K562 (cell line): ENCODE results near the gene BPHL. TPM values are rescaled to one million over a fixed set of nuclear protein-coding genes. Genes with fewer than 3 reads are reported as not detected.

ENCODE experiments used
- E2F6 ChIP-seq, 2 experiments: IDR thresholded peaks; 2 replicates each; pipeline ENCODE4 v1.6.1; 2011; ENCODE audit warnings: borderline replicate concordance in 1 of 2, control low read depth in 1 of 2, low read depth in 1 of 2, low read length in 1 of 2, mild to moderate bottlenecking in 1 of 2, mixed read lengths in 1 of 2, moderate library complexity in 1 of 2; ENCODE audit not compliant: insufficient read depth in 1 of 2, insufficient read length in 1 of 2, poor library complexity in 1 of 2, severe bottlenecking in 1 of 2; ENCODE audit errors: extremely low read depth in 1 of 2
- NCOA2 ChIP-seq, 2 experiments: fragments of 450-650 bp; IDR thresholded peaks; 2 replicates each; pipeline ENCODE4 v1.6.1; 2018; ENCODE audit warnings: mild to moderate bottlenecking in 2 of 2, moderate library complexity in 1 of 2; ENCODE audit not compliant: partially characterized antibody in 2 of 2
- NFXL1 ChIP-seq: fragments of 450-650 bp; formaldehyde crosslinking; IDR thresholded peaks from 2 replicates; pipeline ENCODE4 v1.4.0; 2021; ENCODE audit warnings: mild to moderate bottlenecking
- ZBED1 ChIP-seq: IDR thresholded peaks from 2 replicates; pipeline ENCODE4 v1.6.1; 2014
- ZNF311 ChIP-seq: fragments of 250-450 bp; sonication (Bioruptor Pico); IDR thresholded peaks from 2 replicates; pipeline ENCODE4 v1.4.0; 2020; ENCODE audit warnings: mild to moderate bottlenecking, moderate library complexity
- ZNF398 ChIP-seq: fragments of 250-450 bp; sonication (Bioruptor Pico); IDR thresholded peaks from 2 replicates; pipeline ENCODE4 v1.8.0; 2021; ENCODE audit warnings: moderate library complexity, mild to moderate bottlenecking, inconsistent platforms
- polyA plus RNA-seq, 8 experiments: library from polyadenylated mRNA; depleted of rRNA in 4 of 8; stranded (reverse) in 5 of 8; unstranded in 3 of 8; fragments of >200 nt; fragmentation: Nextera tagmentation in 2 of 8; fragmentation: Illumina TruSeq in 1 of 8; extraction: Ambion mirVana in 2 of 8; extraction: Trizol in 1 of 8; gene quantifications; 2 replicates each; pipeline versions ENCODE4 v1.2.1 to v1.2.3, GENCODE V29; 2011 to 2014; ENCODE audit warnings: inconsistent platforms in 1 of 8, missing spikeins in 1 of 8
- total RNA-seq, 7 experiments: library from RNA; depleted of rRNA in 6 of 7; stranded (reverse); fragments of >200 nt in 6 of 7; fragmentation: Illumina TruSeq in 2 of 7; extraction: Trizol in 2 of 7; gene quantifications; 2 replicates each; pipeline versions ENCODE4 v1.2.1 to v1.2.3, GENCODE V29; 2011 to 2021; ENCODE audit warnings: low replicate concordance in 1 of 7
- TF ChIP-seq, protein P1 (sequence below): fragments of 250-450 bp; sonication (Bioruptor Pico); IDR thresholded peaks from 2 replicates; pipeline ENCODE4 v1.5.0; 2020; ENCODE audit warnings: mild to moderate bottlenecking, borderline replicate concordance
- TF ChIP-seq, protein P2 (sequence below), 2 experiments: fragments of 450-650 bp; formaldehyde crosslinking in 1 of 2; IDR thresholded peaks; 2 replicates each; pipeline versions ENCODE4 v1.4.0 to v1.6.1; 2014 to 2020; ENCODE audit warnings: mild to moderate bottlenecking in 2 of 2, borderline replicate concordance in 1 of 2, low read depth in 1 of 2
- TF ChIP-seq, protein P3 (sequence below): IDR thresholded peaks from 2 replicates; pipeline ENCODE4 v1.6.1; 2011; ENCODE audit warnings: borderline replicate concordance, low read depth, mild to moderate bottlenecking, moderate library complexity, low read length; ENCODE audit not compliant: insufficient read depth, poor library complexity, severe bottlenecking

Gene BPHL
- total and polyA plus RNA-seq, 9 of the 15 experiments (the other 6 are each of a cell fraction or from before 2014, with no cell fraction given) = 3.5 to 17.4 (median 8.2) TPM

DNA sequence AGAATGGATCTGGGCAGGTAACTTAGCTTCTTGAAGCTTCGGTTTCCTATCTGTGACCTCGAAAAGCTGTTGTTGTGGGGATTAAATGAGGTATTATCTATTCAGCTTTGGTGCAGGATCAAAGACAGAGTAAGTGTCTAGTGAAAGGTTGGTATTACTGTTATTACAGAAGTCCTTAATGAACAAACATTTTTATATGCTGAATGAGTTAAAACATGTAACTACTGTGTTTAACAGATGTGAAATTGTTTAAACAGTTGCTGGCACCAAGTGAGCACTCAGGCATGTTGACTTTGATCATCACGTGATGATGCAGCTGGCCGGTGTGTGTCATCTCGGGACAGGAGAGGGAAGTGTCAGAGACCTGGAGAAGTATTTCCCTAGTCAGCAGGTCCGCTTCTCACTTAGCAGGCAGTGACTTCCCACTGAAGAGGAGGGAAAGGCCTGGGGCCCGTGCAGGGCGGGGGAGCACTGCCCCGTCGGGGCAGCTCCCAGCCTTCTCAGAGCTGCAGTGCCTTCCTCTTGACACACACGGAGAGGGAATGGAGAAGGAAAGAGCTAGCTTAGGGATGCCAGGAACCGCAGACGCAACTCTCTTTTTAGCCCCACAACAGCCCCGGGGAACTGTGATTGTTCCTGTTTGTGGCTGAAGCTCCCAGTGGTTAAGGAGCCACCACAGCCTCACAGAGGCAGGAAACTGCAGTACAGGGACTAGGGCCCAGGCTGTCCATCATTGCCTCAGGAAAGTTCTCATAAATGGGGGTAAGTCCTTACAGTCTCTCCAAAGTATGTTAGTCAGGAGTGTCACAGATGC is 20.8 kb downstream of the BPHL start (continued):
- TF ChIP-seq ZNF398 (CRISPR knock-in tag) = no peak
- TF ChIP-seq NCOA2 (IDR thresholded peaks at IDR 0.05; ENCODE audit: partially characterized antibody in 2 of 2) = no peak
- TF ChIP-seq, protein P1, sequence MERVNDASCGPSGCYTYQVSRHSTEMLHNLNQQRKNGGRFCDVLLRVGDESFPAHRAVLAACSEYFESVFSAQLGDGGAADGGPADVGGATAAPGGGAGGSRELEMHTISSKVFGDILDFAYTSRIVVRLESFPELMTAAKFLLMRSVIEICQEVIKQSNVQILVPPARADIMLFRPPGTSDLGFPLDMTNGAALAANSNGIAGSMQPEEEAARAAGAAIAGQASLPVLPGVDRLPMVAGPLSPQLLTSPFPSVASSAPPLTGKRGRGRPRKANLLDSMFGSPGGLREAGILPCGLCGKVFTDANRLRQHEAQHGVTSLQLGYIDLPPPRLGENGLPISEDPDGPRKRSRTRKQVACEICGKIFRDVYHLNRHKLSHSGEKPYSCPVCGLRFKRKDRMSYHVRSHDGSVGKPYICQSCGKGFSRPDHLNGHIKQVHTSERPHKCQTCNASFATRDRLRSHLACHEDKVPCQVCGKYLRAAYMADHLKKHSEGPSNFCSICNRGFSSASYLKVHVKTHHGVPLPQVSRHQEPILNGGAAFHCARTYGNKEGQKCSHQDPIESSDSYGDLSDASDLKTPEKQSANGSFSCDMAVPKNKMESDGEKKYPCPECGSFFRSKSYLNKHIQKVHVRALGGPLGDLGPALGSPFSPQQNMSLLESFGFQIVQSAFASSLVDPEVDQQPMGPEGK = no peak
- no peak for TF ChIP-seq ZBED1
- TF ChIP-seq, protein P2, sequence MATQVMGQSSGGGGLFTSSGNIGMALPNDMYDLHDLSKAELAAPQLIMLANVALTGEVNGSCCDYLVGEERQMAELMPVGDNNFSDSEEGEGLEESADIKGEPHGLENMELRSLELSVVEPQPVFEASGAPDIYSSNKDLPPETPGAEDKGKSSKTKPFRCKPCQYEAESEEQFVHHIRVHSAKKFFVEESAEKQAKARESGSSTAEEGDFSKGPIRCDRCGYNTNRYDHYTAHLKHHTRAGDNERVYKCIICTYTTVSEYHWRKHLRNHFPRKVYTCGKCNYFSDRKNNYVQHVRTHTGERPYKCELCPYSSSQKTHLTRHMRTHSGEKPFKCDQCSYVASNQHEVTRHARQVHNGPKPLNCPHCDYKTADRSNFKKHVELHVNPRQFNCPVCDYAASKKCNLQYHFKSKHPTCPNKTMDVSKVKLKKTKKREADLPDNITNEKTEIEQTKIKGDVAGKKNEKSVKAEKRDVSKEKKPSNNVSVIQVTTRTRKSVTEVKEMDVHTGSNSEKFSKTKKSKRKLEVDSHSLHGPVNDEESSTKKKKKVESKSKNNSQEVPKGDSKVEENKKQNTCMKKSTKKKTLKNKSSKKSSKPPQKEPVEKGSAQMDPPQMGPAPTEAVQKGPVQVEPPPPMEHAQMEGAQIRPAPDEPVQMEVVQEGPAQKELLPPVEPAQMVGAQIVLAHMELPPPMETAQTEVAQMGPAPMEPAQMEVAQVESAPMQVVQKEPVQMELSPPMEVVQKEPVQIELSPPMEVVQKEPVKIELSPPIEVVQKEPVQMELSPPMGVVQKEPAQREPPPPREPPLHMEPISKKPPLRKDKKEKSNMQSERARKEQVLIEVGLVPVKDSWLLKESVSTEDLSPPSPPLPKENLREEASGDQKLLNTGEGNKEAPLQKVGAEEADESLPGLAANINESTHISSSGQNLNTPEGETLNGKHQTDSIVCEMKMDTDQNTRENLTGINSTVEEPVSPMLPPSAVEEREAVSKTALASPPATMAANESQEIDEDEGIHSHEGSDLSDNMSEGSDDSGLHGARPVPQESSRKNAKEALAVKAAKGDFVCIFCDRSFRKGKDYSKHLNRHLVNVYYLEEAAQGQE (IDR thresholded peaks at IDR 0.05; ENCODE audit: borderline replicate concordance) = peak; percentile 39; the same call in 1 of the 2 replicates
- TF ChIP-seq, protein P2 (CRISPR knock-in tag; IDR thresholded peaks at IDR 0.05; ENCODE audit: low read depth) = no peak
- TF ChIP-seq ZNF311 (CRISPR knock-in tag) = no peak
- TF ChIP-seq E2F6 (IDR thresholded peaks at IDR 0.05; ENCODE audit: borderline replicate concordance in 1 of 2, extremely low read depth in 1 of 2, insufficient read depth in 1 of 2, insufficient read length in 1 of 2, low read depth in 1 of 2, low read length in 1 of 2, poor library complexity in 1 of 2, severe bottlenecking in 1 of 2) = no peak
- TF ChIP-seq NFXL1 (CRISPR knock-in tag) = no peak
- TF ChIP-seq, protein P3, sequence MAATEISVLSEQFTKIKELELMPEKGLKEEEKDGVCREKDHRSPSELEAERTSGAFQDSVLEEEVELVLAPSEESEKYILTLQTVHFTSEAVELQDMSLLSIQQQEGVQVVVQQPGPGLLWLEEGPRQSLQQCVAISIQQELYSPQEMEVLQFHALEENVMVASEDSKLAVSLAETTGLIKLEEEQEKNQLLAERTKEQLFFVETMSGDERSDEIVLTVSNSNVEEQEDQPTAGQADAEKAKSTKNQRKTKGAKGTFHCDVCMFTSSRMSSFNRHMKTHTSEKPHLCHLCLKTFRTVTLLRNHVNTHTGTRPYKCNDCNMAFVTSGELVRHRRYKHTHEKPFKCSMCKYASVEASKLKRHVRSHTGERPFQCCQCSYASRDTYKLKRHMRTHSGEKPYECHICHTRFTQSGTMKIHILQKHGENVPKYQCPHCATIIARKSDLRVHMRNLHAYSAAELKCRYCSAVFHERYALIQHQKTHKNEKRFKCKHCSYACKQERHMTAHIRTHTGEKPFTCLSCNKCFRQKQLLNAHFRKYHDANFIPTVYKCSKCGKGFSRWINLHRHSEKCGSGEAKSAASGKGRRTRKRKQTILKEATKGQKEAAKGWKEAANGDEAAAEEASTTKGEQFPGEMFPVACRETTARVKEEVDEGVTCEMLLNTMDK = no peak
